NCI-H345 (cell line): Measurements from ENCODE around the gene MSI1.

ENCODE experiments used
- DNase-seq: peaks from one replicate; lab custom pipeline; 2025; lab: John Stamatoyannopoulos, UW

Gene MSI1

DNA sequence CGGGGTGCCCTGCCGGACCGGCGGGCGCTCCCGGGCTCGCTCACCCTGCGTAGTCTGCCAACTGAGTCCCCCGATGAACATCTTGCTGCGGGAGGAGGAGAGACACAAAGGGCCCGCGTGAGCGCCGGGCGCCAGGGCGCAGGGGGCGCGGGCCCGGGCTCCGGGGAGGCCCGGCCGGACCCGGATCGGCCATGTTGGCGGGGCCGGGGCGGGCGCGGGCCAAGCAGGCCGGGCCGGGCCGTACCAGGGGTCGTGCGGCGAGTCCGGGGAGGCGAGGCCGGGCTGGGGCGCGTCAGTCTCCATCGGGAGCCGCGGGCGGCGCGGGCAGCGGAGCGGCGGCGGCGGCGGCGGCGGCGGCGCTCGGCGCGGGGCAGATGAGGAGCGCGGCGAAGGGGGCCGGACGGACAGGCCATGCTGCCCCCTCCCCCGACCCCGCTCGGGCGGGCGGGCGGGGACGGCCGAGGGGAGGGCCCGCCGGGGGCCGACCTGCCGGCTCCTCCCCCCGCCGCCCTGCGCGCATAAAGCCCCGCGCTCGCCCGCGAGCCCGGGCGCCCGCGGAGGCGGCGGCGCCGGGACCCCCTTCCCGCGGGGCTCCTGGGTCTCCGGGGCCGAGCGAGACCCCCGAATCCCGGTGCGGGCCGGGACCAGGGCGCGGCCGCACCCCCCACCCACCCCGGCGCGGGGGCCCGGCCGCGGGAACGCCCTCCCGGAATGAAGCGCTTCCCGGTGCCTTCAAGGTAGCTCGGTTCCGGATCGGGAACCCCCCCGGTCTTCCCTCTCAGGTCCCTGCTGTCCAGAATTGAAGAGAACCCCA is at the start of gene MSI1:
MSI1 (minus strand) TSS at position 376 of the 814 bp plus-strand sequence; CDS start at position 303, 73 bp downstream.
- no peak for DNase-seq

DNA sequence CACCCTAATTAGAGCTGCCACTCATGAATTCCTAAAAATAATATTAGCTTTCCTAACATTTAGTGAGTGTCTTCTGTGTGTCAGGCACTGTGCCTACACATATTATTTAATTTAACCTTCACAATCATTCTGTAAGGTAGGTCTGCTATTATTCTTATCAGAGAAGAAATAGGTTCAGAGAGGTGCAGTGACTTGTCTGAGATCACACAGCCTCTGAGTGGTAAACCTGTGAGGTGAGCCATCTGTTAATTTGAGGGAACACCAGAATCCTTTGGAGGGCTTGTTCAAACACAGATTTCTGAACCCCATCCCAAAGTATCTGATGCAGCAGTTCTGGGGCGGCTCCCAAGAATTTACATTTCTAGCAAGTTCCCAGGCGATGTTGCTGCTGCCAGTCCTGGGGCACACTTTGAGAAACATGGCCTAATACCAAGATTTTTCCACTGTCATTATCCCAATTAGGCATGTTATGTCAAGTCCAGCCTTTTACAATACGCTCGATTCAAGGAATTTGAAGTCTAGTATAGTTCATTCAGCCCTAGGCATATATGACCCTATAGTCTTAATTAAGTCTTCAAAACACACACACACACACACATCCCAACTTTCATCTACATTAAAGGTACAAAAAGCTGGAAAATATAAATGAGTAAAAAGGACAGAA is 49.1 kb upstream of the MSI1 start:
- DNase-seq, result no peak

DNA sequence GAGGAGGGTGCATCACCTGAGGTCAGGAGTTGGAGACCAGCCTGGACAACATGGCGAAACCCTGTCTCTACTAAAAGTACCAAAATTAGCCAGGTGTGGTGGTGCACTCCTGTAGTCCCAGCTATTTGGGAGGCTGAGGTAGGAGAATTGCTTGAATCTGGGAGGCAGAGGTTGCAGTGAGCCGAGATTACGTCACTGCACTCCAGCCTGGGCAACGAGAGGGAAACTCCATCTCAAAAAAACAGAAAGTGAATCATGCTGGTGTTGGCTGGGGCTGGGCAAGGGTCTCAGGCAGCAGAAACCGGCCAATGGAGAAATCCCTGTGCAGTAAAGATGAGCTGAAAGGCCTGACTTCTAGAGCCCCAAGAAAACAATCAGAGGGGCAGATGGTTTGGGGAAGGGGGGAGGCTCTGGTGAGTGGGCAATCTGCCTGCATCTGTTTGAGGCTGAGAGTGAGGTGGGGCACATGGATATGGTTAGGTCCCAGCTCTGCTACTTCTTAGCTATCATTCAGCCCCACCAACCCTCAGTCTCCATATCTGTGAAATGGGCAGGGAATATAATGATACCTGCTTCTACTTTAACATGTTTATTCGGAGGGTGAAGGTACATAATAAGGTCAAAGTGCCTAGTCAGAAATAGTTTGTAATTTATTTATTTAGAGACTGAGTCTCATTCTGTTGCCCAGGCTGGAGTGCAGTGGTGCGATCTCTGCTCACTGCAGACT is 47.7 kb upstream of the MSI1 start:
- DNase-seq, result no peak

DNA sequence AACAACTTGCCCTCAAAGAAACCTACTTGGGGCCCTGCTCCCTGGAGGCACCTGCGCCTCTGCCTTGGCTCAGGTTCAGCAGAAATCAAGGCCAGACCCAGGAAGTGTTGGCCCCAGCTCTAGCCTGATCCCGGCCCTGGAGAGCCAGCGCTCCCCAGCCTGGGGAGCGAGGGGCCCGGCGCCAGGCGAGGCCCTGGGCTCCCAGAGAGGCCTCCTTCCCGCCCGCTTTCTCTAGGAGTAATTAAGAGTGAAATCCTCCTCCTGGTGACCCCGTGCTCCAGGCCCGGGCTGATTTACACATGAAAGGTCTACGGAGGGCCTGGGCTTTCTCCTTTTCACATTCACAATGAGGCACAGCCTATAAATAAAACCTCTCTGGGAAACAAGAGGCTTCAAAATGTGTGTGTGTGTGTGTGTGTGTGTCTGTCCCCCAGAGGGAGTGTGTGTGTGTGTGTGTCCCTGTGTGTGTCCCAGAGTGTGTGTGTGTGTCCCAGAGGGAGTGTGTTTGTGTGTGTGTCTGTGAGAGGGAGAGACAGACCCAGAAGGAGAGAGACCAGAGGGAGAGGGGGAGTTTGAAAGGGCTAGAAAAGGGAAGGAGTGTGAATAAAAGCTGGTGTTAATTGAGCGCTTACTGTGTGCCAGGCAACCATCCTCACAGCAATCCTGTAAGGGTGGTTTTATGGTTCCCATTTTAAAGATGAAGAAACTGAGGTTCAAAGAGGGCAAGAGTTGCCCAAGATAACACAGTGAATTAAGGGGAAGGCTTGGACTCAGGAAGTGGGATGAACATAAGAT is 45.1 kb upstream of the MSI1 start:
- DNase-seq, result no peak

DNA sequence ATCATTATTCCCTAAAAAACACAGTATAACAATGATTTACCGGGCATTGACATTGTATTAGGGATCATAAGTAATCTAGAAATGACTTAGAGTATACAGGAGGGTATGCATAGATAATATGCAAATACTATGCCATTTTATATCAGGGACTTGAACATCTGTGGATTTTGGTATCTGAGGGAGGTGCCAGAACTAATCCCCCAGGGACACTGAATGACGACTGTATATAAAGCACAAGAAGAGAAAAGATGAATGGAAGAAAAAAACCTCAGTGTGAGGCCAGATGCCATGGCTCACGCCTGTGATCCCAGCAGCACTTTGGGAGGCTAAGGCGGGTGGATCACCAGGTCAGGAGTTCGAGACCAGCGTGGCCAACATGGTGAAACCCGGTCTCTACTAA is 43.5 kb upstream of the MSI1 start:
- DNase-seq, result no peak

DNA sequence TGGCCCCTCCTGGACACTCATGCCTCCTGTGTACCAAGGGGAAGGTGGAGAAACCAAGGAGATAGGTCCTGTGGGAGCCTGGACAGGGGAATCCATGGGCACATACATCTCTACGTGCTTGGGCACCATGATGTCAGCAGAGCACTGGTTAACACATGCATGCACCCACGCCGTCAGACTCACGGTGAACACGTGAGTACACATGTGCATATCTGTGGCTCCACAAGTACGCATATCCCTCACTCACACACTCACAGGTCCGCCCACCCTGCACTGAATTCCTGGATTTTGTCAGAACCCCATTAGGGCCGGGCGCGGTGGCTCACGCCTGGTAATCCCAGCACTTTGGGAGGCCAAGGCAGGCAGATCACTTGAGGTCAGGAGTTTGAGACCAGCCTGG is 39.8 kb upstream of the MSI1 start:
- DNase-seq, result no peak

DNA sequence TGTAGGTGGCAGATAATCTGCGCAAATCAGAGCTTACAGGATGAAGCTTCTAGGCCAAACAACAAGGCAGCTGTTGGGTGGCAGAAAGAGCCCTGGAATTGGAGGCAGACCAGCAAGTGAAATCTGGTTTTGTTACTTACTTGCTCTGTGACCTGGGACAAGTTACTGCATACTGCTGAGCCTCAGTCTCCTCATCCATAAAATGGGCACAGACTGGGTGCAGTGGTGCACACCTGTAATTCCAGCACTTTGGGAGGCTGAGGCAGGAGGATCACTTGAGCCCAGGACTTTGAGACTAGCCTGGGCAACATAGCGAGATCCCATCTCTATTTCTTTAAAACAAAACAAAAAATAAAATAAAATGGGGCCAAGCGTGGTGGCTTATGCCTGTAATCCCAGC is 37.6 kb upstream of the MSI1 start:
- no peak for DNase-seq

DNA sequence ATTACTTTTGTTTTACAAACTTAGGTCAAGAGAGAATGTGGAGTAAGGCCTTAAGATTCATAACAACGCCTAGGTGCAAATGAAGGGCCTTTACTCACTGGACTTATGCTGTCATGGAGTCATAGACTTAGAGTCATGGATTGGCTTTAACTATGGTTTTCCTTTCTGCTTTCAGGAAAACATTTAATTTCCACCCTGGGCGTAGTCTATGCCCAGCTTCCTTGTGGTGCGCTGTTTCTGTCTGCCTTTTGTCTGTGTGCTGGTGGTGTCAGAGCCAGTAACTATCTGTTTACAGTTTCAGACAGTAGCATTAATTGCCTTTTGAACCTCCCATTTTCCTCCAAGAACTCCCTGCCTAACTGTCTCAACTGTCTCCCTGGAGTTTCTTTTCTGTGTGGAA is 37.1 kb upstream of the MSI1 start:
- DNase-seq, result no peak

DNA sequence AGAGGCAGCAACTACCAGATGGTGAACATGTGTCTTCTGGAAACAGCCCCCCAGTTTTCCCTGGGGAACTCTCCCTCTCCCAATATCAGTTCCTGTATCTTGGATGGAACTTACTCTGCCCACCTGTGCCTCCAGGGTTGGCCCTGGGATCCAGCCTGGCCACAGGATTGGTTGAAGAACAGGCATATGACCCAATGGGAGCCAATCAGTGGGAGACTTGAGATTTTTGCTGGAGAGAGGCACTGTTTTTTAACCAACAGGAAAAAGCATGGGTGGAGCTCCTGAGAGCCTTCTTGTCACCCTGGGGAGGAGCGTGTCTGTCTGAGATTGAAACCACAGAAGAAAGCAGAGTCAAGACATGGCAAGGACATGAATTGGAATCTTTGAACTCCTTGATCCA is 35.3 kb upstream of the MSI1 start:
- DNase-seq, result no peak

DNA sequence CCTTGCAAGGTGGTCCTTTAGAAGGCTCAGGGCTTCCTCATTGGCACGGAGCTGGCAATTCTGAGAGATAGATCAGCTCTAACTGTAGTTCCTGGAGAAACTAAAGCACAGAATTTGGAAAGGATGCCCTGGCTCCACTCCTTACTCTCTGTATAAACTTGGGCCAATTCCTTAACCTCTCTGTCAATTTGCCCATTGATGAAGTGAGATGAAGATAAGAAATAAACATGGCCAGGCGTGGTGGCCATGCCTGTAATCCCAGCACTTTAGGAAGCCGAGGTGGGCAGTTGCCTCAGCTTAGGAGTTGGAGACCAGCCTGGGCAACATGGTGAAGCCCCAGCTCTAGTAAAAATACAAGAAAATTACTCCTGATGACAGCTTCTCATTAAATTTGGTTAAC is 34.9 kb upstream of the MSI1 start:
- no peak for DNase-seq

DNA sequence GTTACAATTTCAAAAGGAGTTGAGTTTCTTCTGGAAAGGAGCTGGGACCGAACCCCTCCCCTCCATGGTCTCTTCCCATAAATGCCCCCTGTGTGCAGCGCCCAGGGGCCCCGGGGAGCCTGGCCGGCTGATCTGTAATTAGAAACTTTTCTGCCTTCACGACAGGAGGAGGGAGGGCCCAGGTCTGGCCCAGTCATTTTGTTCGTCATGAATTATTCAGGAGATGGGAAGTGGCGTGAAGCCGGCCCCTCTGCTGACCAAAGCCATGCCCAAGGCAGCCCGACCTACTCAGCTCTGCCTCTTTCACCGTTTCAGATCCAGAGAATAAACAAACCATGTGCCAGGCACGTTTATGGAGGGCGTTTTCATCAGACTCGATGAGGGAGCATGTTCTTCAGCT is 33.3 kb upstream of the MSI1 start:
- DNase-seq, result no peak

DNA sequence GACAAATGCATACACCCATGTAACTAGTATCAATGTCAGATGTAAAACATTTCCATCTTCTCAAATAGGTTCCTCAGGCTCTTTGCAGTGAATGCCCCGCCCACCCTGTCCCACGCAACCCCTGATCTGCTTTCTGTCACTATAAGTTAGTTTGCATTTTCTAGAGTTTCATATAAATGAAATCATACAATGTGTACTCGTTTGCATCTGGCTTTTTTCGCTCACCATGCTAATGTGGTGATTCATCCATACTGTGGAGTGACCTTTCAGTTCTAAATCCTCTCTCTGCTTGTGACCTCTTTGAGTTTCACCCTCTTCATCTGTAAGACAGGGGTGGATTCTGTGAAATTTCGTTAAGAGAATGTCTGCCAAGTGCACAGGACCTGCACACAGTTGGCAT is 30.6 kb upstream of the MSI1 start:
- DNase-seq, result no peak

DNA sequence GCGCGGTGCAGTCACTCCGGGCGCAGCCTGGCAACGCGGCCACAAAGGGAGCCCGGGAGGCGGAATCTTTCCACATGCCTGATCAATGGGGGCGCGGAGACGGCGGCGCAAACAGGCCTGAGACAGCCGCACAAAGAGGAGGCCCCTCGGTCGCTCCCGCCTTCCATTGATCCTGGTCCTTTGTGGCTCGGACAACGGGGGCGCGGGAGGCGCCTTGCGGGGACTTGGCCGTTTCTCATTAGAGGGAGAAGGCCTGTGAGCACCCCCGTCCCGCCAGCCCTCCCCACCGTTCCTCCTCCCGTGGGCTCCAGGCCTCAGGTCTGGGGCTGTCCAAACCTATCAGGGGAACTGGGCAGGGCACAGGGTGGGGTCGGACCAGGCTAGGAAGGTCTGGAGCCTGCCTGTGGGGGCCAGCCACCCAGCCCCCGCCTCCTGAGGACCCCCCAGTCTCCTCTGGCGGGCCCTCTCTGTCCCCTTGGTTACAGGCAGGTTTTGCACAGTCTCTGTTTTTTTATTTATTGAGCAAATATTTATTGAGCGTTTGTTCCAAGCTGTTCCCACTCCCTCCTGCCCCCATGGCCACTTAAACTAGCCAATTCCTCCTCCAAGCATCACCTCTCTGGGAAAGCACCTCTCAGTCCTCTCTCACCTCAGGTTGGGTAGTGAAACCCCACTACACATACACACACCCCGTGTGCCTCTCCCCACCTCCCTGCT is 29.0 kb upstream of the MSI1 start:
- no peak for DNase-seq

DNA sequence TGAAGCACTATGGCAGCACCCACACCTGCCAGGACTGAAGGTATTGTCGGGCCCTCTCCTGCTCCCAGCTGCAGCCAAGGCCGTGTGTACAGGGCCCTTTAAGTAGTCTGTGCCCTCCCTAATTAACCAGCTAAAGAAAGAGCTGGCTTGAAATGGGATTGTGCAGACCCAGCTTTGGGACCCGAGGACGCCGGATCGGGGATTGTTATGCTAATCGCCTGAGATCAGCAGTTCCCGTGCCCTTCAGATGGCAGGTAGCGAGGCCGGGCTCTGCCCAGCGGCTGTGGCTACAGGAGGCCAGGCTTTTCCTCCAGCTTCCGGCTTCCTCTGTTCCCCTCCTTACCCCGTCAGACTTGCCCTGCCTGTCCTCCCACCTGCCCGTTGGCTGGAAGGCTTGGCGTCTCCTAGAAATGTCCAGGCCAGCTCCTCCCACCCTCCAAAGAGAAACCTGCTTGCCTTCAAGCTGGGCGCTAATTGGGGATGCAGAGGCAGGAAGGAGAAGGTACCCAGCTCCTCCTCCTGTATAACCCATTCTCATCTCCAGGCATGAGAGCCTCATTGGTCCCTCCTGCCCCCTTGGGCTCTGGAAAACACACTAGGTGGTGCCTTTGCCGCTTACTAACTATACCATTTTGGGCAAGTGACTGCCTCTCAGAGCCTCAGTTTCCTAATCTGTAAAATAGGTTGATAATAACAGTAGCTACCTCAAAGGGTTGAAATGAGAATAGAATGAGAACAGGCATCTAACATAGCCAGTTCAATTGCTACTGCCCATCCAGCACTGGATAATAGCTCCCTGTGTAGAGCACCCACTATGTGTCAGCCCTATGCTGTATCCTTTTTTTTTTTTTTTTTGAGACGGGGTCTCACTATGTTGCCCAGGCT is 25.8 kb upstream of the MSI1 start:
- peak; percentile 75 for DNase-seq

DNA sequence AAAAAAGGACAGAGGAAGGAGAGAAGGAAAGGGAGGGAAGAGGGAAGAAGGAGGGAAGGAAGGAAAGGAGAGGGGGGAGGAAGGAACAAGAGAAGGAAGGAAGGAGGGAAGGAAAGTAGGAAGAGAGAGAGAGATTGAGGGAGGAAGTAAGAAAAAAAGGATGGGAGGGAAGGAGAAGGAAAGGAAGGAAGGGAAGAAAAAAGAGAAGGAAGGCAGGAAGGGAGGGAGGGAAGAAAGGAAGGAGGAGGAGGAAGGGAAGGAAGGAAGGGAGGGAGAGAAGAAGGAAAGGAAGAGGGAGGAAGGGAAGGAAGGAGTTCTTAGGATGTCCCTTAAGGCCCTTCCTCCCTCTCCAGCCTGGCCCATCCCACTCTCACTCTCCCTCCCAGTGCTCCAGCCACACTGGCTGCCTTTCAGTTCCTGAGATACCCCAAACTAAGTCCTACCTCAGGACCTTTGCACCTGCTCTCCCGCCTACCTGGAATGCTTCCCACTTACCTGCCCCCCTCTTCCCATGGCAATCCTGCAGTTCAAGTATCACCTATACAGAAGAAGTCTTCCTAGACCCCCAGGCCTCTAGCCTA is 21.7 kb upstream of the MSI1 start:
- DNase-seq, result no peak

DNA sequence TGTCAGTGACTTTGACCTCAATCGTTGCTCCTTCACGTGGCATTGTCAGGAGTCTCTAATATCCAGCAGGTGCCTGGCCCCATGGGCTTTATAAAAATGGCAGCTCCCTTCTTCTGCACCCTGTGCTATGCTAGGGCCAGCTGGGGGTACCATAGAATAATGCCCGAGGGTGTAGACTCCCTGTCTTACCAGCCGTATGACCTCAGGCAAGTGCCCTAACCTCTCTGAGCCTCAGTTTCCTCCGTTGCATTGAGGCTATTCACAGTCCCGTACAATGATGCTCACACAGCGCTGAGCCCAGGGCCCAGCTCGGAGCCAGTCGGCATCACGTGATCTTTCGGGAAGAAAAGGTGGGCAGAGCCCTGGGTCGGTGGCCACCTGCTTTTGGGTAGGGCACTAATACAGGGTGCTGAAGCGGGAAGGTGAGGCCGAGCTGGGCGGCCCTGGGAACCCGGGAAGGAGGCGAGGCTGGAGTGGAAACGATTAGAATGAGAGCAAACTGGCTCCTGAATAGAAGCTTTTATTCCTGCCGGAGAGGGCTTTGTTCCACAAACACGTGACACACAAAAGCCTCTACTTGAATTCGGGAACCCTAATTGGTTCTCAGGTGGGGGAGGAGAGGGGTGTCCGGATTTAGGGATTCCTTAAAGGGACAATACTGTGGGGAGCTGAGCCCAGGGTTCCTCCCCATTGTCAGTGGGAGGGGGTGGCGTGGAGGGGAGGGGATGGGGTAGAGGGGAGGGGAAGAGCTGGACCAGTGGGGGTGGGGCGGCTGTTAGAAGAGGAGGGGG is 19.9 kb upstream of the MSI1 start:
- DNase-seq, result peak; percentile 81

DNA sequence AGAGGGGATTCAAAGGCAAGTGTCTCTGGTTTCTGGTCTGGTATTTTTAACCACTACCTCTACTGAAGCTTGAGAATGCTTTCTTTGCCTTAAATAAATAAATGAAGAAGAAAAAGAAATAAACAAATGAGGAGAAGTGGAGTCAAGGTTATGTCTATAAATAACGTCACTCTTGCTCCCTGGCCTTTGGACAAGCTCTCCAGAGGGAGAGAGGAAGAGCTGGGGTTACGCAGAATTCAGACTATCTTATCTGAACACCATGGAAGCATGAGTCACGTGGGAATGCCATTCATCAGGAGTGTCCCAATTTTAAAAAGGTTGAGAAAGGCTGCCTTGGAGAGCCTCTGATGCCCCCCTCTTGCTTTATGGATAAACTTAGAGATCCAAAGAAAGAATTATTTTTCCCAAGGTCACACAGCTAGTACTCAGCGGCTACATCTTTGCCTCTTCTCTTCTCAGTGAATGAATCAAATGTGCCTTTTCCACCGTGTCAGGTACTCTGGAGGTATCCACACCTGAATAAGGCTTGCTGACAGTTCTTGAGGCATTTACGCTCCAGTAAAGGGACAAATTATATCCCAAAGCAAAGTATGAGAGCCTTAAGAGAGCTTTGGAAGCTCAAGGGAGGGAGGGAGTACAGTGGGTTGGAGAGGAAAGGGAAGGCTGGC is 12.9 kb upstream of the MSI1 start:
- DNase-seq, result no peak

DNA sequence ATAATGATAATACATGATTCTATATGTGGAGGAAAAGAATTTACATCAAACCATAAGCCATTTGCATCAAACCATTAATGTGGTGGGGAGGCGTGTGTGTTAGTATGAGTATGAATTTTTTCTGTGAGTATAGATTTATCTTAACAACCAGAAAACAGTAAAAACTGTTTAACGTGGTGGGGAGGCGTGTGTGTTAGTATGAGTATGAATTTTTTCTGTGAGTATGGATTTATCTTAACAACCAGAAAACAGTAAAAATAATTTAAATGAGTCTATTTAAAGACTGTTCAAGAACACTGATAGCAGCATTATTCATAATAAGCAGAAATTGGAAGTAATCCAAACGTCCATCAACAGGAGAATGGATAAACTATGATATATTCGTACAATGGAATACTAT is 9.1 kb upstream of the MSI1 start:
- no peak for DNase-seq

DNA sequence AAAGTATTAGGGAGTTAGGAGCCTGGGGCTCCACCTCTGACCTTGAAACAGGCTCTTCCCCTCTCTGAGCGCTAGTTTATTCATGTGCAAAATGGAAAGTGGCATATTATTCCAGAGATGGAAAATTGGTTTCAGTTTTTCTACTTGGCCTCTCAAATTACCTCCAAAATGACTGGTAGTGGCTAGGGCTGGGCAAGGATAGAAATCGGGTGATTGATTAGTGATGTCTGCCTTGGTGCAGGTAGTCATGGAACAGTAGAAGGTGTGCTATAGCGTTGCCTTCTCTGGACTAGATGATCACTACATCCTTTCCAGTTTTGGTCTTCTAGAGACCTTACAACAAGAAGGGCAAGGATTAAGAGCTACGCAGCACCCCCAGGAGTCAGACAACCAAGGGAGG is 8.6 kb upstream of the MSI1 start:
- DNase-seq, result no peak
